ENCODE data around the gene MUCL3.

MUCL3 gene

DNA sequence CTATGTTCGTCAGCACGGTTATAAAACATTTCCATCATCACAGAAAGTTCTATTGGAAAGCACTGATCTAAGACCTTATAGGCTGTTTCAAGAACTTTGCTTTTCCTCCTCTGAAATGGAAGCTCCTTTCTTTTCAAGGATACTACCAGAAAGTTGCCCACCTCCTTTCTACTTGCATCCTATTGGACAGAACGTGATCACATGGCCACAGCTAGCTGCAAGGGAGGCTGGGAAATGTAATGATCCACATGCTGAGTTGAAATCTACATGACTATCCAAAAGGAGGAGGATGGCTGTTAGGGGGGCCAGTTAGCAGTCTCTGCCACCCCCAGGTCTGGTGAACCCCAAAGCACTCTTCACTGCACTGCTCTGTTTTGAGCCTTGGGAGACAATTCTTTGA, 12.1 kb upstream of the MUCL3 start:
- CTCF ChIA-PET = interaction anchor here (1.5 kb wide), 1 partner anchor 10 kb away, joined by 4 read pairs; no protein-coding TSS in a partner anchor
- POLR2A ChIA-PET = no interaction called here
- H3K4me1 ChIP-seq (ENCODE audit: control extremely low read depth in 1 of 4, control insufficient read depth in 4 of 4, insufficient read depth in 4 of 4, low read length in 3 of 4) = no peaks in the 10 kb centered on the region
- no peaks in the 10 kb centered on the region for H3K27me3 ChIP-seq (replicated peaks in 2 of 5; ENCODE audit: control insufficient read depth in 4 of 5, insufficient read depth in 5 of 5, low read length in 4 of 5)
- H3K27ac ChIP-seq (ENCODE audit: insufficient read depth in 1 of 2, low read depth in 1 of 2, low read length in 2 of 2, poor library complexity in 1 of 2, severe bottlenecking in 2 of 2) = no peak overlapping the region
- H3K4me3 ChIP-seq (ENCODE audit: control insufficient read depth in 1 of 7, extremely low read depth in 1 of 7, insufficient read depth in 4 of 7, low read depth in 2 of 7, low read length in 6 of 7) = no peak overlapping the region
- WGBS (ENCODE audit: insufficient coverage) = 100% methylated on average over 3 of the region's 3 CpGs
- peaks cover 0 to 14% (median 6%) of the 10 kb centered on the region in 5 experiments for H3K9me3 ChIP-seq (ENCODE audit: control extremely low read depth in 1 of 5, control insufficient read depth in 4 of 5, insufficient read depth in 2 of 5, low read depth in 1 of 5, low read length in 4 of 5)
- H3K36me3 ChIP-seq (ENCODE audit: control insufficient read depth in 4 of 4, insufficient read depth in 4 of 4, low read length in 3 of 4) = peaks cover 3 to 35% (median 18%) of the 10 kb centered on the region in 4 experiments
- peak in 1 of 3 donors; percentile 21 for DNase-seq

DNA sequence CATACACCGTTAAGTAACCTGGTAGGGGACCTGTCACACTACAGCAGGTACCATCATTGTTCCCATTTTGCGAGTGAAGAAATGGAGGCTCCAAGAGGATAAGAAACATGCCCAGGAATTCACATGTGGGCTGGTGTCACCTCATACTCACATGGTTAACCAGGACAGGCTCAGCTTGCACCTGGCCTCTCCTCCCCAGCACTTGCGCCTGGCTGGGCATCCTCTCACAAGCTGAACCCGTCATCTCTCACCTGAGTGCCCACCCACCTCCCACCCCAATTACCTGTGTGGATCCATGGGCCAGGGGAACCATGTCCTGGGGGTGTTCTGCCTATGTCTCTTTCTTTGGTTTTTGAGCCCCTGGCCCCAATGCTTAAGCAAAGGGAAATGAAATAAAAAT, 10.3 kb upstream of the MUCL3 start:
- H3K4me1 ChIP-seq (ENCODE audit: control extremely low read depth in 1 of 4, control insufficient read depth in 4 of 4, insufficient read depth in 4 of 4, low read length in 3 of 4) = no peaks in the 10 kb centered on the region
- H3K9me3 ChIP-seq (ENCODE audit: control extremely low read depth in 1 of 5, control insufficient read depth in 4 of 5, insufficient read depth in 2 of 5, low read depth in 1 of 5, low read length in 4 of 5) = peaks cover 0 to 14% (median 6%) of the 10 kb centered on the region in 5 experiments
- peaks cover 3 to 22% (median 10%) of the 10 kb centered on the region in 4 experiments for H3K36me3 ChIP-seq (ENCODE audit: control insufficient read depth in 4 of 4, insufficient read depth in 4 of 4, low read length in 3 of 4)
- POLR2A ChIA-PET = no interaction called here
- H3K27ac ChIP-seq (ENCODE audit: insufficient read depth in 1 of 2, low read depth in 1 of 2, low read length in 2 of 2, poor library complexity in 1 of 2, severe bottlenecking in 2 of 2) = no peak overlapping the region
- 98% methylated on average over 4 of the region's 4 CpGs for WGBS (ENCODE audit: insufficient coverage)
- no peak for DNase-seq
- peaks cover 0 to 3% (median 0%) of the 10 kb centered on the region in 5 experiments for H3K27me3 ChIP-seq (replicated peaks in 2 of 5; ENCODE audit: control insufficient read depth in 4 of 5, insufficient read depth in 5 of 5, low read length in 4 of 5)
- no peak overlapping the region for H3K4me3 ChIP-seq (ENCODE audit: control insufficient read depth in 1 of 7, extremely low read depth in 1 of 7, insufficient read depth in 4 of 7, low read depth in 2 of 7, low read length in 6 of 7)
- CTCF ChIA-PET = interaction anchor here (2.6 kb wide), 1 partner anchor 15 kb away, joined by 10 read pairs; no protein-coding TSS in a partner anchor

DNA sequence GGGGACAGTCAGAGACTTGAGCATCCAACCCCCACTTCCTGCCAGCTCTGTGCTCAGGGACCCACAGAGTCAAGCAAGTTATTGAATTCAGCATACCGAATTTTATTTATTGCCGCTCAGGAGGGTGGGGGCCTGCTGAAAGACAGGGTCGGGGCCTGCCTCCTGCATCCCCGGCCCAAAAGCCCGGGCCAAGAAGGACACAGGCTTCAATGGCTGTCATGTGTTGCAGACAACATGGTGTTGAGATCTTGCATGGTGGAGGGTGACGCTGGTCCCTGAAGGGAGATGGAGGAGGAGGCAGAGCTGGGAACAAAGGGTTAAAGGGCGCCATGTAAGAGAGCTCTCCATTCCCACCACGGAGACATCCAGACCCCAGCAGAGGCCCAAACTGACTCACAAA, 9.5 kb upstream of the MUCL3 start:
- 59% methylated on average over 5 of the region's 8 CpGs for WGBS (ENCODE audit: insufficient coverage)
- peaks cover 0 to 3% (median 0%) of the 10 kb centered on the region in 5 experiments for H3K27me3 ChIP-seq (replicated peaks in 2 of 5; ENCODE audit: control insufficient read depth in 4 of 5, insufficient read depth in 5 of 5, low read length in 4 of 5)
- H3K9me3 ChIP-seq (ENCODE audit: control extremely low read depth in 1 of 5, control insufficient read depth in 4 of 5, insufficient read depth in 2 of 5, low read depth in 1 of 5, low read length in 4 of 5) = peaks cover 0 to 14% (median 6%) of the 10 kb centered on the region in 5 experiments
- DNase-seq = no peak
- H3K27ac ChIP-seq (ENCODE audit: insufficient read depth in 1 of 2, low read depth in 1 of 2, low read length in 2 of 2, poor library complexity in 1 of 2, severe bottlenecking in 2 of 2) = no peak overlapping the region
- CTCF ChIA-PET = interaction anchor here (0.7 to 2.6 kb wide), 2 partner anchors 16 to 19 kb away, joined by 4 to 10 read pairs; no protein-coding TSS in a partner anchor
- H3K4me1 ChIP-seq (ENCODE audit: control extremely low read depth in 1 of 4, control insufficient read depth in 4 of 4, insufficient read depth in 4 of 4, low read length in 3 of 4) = no peaks in the 10 kb centered on the region
- H3K36me3 ChIP-seq (ENCODE audit: control insufficient read depth in 4 of 4, insufficient read depth in 4 of 4, low read length in 3 of 4) = peaks cover 3 to 14% (median 6%) of the 10 kb centered on the region in 4 experiments
- POLR2A ChIA-PET = no interaction called here
- no peak overlapping the region for H3K4me3 ChIP-seq (ENCODE audit: control insufficient read depth in 1 of 7, extremely low read depth in 1 of 7, insufficient read depth in 4 of 7, low read depth in 2 of 7, low read length in 6 of 7)

DNA sequence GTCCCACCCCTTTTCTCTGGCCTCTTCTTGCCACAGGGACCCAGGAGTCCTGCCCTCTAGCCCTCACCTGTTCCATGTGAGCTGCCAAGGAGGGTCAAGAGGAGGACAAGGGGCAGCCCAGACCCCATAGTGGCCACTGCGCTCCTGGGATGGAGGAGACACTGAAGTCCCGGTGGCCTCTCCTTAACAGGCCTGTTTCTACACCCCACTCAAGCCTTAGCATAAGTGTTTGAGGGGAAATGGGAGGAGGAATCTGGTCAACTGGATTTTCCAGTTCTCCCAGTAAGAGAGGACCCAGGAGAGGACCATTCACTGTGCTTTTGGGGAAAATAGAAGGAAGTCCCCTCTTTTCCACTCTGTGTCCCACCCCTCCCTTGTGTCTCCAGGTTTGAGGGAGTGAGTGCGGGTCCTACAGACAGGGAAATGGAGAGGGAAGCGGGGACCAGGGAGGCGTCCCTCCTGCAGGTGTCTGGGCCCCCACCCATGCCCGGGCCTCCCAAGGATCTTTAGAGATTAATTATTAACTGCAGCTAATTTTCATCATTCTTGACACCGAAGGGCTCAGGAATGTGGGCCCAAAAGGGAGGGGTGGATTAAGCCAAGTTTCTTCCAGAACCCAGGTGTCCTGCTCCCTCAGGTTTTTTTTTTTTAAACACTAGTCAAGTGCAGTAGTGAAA, 8.7 kb upstream of the MUCL3 start, which contains the start of gene SFTA2:
Gene SFTA2 (minus strand): TSS at position 202 of the 677 bp plus-strand sequence. CDS start 74 bp downstream, at position 128.
- Histone ChIP-seq H3K9me3 (ENCODE audit: control extremely low read depth in 1 of 5, control insufficient read depth in 4 of 5, insufficient read depth in 2 of 5, low read depth in 1 of 5, low read length in 4 of 5) (peaks cover 0 to 14% (median 6%) of the 10 kb centered on the region in 5 experiments), H3K4me3 (ENCODE audit: control insufficient read depth in 1 of 7, extremely low read depth in 1 of 7, insufficient read depth in 4 of 7, low read depth in 2 of 7, low read length in 6 of 7) (no peak within 1 kb of the TSS), H3K36me3 (ENCODE audit: control insufficient read depth in 4 of 4, insufficient read depth in 4 of 4, low read length in 3 of 4) (peaks cover 0 to 8% (median 0%) of the 10 kb centered on the region in 4 experiments), H3K27me3 (replicated peaks in 2 of 5; ENCODE audit: control insufficient read depth in 4 of 5, insufficient read depth in 5 of 5, low read length in 4 of 5) (peaks cover 0 to 3% (median 0%) of the 10 kb centered on the region in 5 experiments), H3K27ac (ENCODE audit: insufficient read depth in 1 of 2, low read depth in 1 of 2, low read length in 2 of 2, poor library complexity in 1 of 2, severe bottlenecking in 2 of 2) (no peak within 1 kb of the TSS), H3K4me1 (ENCODE audit: control extremely low read depth in 1 of 4, control insufficient read depth in 4 of 4, insufficient read depth in 4 of 4, low read length in 3 of 4) (no peaks in the 10 kb centered on the region)
- POLR2A ChIA-PET = no interaction called here
- CTCF ChIA-PET = interaction anchor here (2.6 kb wide), 1 partner anchor 17 kb away, joined by 10 read pairs; no protein-coding TSS in a partner anchor
- whole genome bisulfite sequencing (ENCODE audit: insufficient coverage) = 94% methylated on average over 3 of the region's 7 CpGs
- DNase-seq = no peak

DNA sequence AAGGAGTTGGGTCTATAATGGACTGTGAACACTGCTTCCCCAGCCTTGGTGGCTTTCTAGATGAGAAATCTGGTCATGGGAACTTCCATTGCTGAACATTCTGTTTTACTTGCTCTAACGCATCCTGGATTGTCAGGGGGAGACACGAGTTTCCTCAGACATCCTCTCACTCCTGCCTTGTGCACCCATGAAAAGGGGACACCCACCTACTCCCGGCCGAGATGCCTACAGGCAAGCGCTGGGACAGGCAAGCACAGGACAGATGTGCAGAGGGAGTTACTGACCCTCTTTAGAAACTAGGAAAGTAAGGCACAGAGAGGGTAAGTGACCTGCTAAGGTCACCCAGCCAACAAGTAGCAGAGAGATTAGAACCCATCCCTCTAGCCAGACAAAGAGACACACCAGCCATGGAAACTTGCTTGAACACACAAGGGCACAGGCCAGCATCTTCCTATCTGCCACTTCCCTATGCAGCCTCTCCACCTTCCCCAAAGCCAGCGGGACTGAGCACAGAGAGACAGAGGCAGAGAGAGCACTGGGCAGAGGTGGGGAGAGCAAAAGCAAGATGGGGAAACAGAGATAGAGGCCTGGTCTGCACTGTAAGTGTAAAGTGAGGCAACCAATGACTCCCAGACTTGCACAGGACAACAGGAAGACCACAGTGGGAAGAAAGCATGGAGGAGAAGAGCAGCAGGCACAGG, 8.0 kb upstream of the MUCL3 start:
- ChIA-PET CTCF (no interaction called here), POLR2A (no interaction called here)
- peaks cover 0 to 5% (median 0%) of the 10 kb centered on the region in 4 experiments for H3K36me3 ChIP-seq (ENCODE audit: control insufficient read depth in 4 of 4, insufficient read depth in 4 of 4, low read length in 3 of 4)
- WGBS (ENCODE audit: insufficient coverage) = 86% methylated on average over 3 of the region's 6 CpGs
- H3K27ac ChIP-seq (ENCODE audit: insufficient read depth in 1 of 2, low read depth in 1 of 2, low read length in 2 of 2, poor library complexity in 1 of 2, severe bottlenecking in 2 of 2) = no peak overlapping the region
- DNase-seq = no peak
- H3K4me1 ChIP-seq (ENCODE audit: control extremely low read depth in 1 of 4, control insufficient read depth in 4 of 4, insufficient read depth in 4 of 4, low read length in 3 of 4) = no peaks in the 10 kb centered on the region
- H3K9me3 ChIP-seq (ENCODE audit: control extremely low read depth in 1 of 5, control insufficient read depth in 4 of 5, insufficient read depth in 2 of 5, low read depth in 1 of 5, low read length in 4 of 5) = peaks cover 0 to 14% (median 6%) of the 10 kb centered on the region in 5 experiments
- no peak overlapping the region for H3K4me3 ChIP-seq (ENCODE audit: control insufficient read depth in 1 of 7, extremely low read depth in 1 of 7, insufficient read depth in 4 of 7, low read depth in 2 of 7, low read length in 6 of 7)
- peaks cover 0 to 4% (median 0%) of the 10 kb centered on the region in 5 experiments for H3K27me3 ChIP-seq (replicated peaks in 2 of 5; ENCODE audit: control insufficient read depth in 4 of 5, insufficient read depth in 5 of 5, low read length in 4 of 5)

DNA sequence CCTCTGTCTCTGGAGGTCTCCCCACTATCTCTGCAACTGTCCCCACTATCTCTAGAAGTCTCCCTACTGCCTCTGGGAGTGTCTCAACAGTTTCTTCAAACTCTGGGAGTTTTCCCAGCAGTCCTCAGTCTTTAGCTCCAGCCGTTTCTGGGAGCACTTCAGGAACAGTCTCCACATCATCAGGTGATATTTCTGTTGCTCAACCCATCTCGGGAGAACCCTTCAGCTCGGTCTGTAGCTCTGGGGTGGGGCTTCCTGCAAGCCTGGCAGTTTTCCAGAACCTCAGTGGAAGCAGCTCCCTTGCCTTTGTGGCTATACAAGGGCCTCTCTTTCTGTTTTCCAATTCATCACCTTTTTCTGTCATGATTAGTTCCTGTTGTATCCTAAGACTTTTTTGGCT, 5.8 kb upstream of the MUCL3 start:
- H3K27me3 ChIP-seq (replicated peaks in 2 of 5; ENCODE audit: control insufficient read depth in 4 of 5, insufficient read depth in 5 of 5, low read length in 4 of 5) = peaks cover 0 to 8% (median 3%) of the 10 kb centered on the region in 5 experiments
- no peak overlapping the region for H3K4me3 ChIP-seq (ENCODE audit: control insufficient read depth in 1 of 7, extremely low read depth in 1 of 7, insufficient read depth in 4 of 7, low read depth in 2 of 7, low read length in 6 of 7)
- no peaks in the 10 kb centered on the region for H3K9me3 ChIP-seq (ENCODE audit: control extremely low read depth in 1 of 5, control insufficient read depth in 4 of 5, insufficient read depth in 2 of 5, low read depth in 1 of 5, low read length in 4 of 5)
- no peaks in the 10 kb centered on the region for H3K36me3 ChIP-seq (ENCODE audit: control insufficient read depth in 4 of 4, insufficient read depth in 4 of 4, low read length in 3 of 4)
- no peak overlapping the region for H3K27ac ChIP-seq (ENCODE audit: insufficient read depth in 1 of 2, low read depth in 1 of 2, low read length in 2 of 2, poor library complexity in 1 of 2, severe bottlenecking in 2 of 2)
- ChIA-PET POLR2A (interaction anchor here (0.7 kb wide), 1 partner anchor 22 kb away, joined by 5 read pairs; no protein-coding TSS in a partner anchor), CTCF (interaction anchor here (0.8 kb wide), 1 partner anchor 19 kb away, joined by 3 read pairs; no protein-coding TSS in a partner anchor)
- no peak for DNase-seq
- WGBS (ENCODE audit: insufficient coverage) = 22% methylated on average over 3 of the region's 3 CpGs
- no peaks in the 10 kb centered on the region for H3K4me1 ChIP-seq (ENCODE audit: control extremely low read depth in 1 of 4, control insufficient read depth in 4 of 4, insufficient read depth in 4 of 4, low read length in 3 of 4)
